ENCODE results near the gene NPL.

GRCh38 chr1:182754087-182754486 is 35.5 kb upstream of the NPL start:
- TF ChIP-seq CTCF (IDR thresholded peaks at IDR 0.05; ENCODE audit: insufficient read depth, low read length), result no peak
- no peak for TF ChIP-seq REST (IDR thresholded peaks at IDR 0.05; ENCODE audit: insufficient replicate concordance, low read depth)

Measured in HL-60 (cell line).